ENCODE data around the gene RIMBP2.

- TF ChIP-seq CTCF (IDR thresholded peaks at IDR 0.05) = no peak
- TF ChIP-seq EZH2 (IDR thresholded peaks at IDR 0.05) = no peak
Measured at GRCh38 chr12:130644566-130644965, 71.5 kb downstream of the RIMBP2 start.
